Endothelial cell of umbilical vein (primary cell): ENCODE data around the gene SDCBP2.
A peak's percentile ranks its signal among the peaks of the same experiment; 100 is the strongest.

Experiments
- POLR2AphosphoS5 ChIP-seq: IDR thresholded peaks from 2 replicates; pipeline ENCODE4 v1.6.1; 2012; ENCODE audit warnings: low read depth, mild to moderate bottlenecking, control low read depth, low read length, moderate library complexity; ENCODE audit not compliant: insufficient read depth
- TF ChIP-seq, protein P1 (sequence below): IDR thresholded peaks from 2 replicates; pipeline ENCODE4 v1.6.1; 2011; ENCODE audit not compliant: insufficient read depth, insufficient read length
- TF ChIP-seq, protein P2 (sequence below), 2 donors: IDR thresholded peaks; 1 replicate in 1 of 2; 2 replicates in 1 of 2; pipeline ENCODE4 v1.5.1; 2011; ENCODE audit warnings: low read length in 2 of 2, mild to moderate bottlenecking in 2 of 2, moderate library complexity in 2 of 2, control low read depth in 1 of 2, inconsistent platforms in 1 of 2, low read depth in 1 of 2; ENCODE audit not compliant: insufficient read depth in 1 of 2; ENCODE audit errors: extremely low read depth in 1 of 2

DNA sequence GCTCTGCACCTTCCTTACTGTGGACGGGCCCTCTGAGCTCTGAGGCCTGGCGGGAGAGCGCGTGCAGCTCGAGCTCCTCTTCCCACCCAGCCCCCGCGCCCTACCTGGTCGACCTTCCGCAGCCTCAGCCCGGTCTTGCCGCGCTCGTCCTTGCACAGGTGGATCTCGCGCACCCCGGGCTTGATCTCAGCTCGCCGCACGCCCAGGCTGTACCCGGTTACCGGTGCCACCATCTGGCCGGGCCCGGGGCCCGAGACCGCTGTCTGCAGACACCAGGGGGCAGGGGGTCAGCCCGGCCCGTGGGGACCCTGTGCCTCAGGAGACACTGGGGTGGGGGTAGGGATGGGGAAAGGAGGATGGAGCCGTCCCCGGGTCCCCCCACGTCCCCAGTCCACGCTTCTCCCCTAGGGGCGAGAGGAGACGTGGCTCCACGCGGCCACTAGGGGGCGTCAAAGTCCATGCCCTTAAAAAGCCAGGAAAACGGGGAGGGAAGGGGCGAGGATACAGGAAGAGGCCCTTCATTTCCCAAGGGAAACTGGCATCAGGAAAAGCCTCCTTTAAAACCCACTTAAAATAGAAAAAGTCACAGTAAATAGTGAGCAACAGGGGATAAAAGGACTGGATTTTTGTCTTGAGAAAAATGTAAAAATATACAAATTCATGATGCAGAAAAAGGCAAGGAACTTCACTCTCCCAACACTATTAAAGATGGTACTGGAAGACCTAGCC, 15.5 kb downstream of the SDCBP2 start:
- TF ChIP-seq, protein P1, sequence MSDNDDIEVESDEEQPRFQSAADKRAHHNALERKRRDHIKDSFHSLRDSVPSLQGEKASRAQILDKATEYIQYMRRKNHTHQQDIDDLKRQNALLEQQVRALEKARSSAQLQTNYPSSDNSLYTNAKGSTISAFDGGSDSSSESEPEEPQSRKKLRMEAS: no peak
- TF ChIP-seq POLR2AphosphoS5: no peak
- TF ChIP-seq, protein P2, sequence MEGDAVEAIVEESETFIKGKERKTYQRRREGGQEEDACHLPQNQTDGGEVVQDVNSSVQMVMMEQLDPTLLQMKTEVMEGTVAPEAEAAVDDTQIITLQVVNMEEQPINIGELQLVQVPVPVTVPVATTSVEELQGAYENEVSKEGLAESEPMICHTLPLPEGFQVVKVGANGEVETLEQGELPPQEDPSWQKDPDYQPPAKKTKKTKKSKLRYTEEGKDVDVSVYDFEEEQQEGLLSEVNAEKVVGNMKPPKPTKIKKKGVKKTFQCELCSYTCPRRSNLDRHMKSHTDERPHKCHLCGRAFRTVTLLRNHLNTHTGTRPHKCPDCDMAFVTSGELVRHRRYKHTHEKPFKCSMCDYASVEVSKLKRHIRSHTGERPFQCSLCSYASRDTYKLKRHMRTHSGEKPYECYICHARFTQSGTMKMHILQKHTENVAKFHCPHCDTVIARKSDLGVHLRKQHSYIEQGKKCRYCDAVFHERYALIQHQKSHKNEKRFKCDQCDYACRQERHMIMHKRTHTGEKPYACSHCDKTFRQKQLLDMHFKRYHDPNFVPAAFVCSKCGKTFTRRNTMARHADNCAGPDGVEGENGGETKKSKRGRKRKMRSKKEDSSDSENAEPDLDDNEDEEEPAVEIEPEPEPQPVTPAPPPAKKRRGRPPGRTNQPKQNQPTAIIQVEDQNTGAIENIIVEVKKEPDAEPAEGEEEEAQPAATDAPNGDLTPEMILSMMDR (IDR thresholded peaks at IDR 0.05; ENCODE audit: extremely low read depth in 1 of 2, insufficient read depth in 1 of 2, low read depth in 1 of 2, low read length in 2 of 2): peak; percentile 89 to 95
